ENCODE measurements around the gene PSME2. TPM values are rescaled to one million over a fixed set of nuclear protein-coding genes. Genes with fewer than 3 reads are reported as not detected.

The PSME2 gene
- total RNA-seq, 1 donor from 2014 or later, result 62.5 TPM

- no peak for DNase-seq
Observed at GRCh38 chr14:24151404-24152080, 5.1 kb upstream of the PSME2 start.

DNA sequence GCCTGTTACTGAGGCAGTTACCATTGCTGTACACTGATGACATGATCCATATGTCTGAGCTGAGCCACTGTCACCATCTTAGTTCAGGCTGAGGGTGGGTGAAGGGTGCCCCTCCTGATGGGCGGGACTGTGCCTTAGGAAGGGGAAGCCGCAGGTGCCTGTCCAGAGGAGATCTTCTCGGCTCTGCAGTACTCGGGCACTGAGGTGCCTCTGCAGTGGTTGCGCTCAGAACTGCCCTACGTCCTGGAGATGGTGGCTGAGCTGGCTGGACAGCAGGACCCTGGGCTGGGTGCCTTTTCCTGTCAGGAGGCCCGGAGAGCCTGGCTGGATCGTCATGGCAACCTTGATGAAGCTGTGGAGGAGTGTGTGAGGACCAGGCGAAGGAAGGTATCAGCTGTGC, 4.6 kb upstream of the PSME2 start:
- no peak for DNase-seq

DNA sequence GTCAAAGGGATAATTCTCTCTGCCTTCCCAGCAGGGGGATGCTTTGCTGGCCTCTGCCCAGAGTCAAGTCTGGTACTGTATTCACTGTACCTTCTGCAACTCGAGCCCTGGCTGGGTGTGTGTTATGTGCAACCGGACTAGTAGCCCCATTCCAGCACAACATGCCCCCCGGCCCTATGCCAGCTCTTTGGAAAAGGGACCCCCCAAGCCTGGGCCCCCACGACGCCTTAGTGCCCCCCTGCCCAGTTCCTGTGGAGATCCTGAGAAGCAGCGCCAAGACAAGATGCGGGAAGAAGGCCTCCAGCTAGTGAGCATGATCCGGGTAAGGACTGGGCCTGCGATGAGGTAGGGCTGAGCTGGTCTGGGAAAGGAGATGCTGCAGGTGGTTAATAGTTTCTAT, 4.2 kb upstream of the PSME2 start:
- DNase-seq, result no peak

- no peak for DNase-seq
Observed at GRCh38 chr14:24150061-24150460, 3.7 kb upstream of the PSME2 start.

GRCh38 chr14:24149302-24149969, 3.0 kb upstream of the PSME2 start:
- DNase-seq, result no peak

- no peak for DNase-seq
Observed at GRCh38 chr14:24147761-24148428, 1.5 kb upstream of the PSME2 start.

GRCh38 chr14:24146978-24147760, 759 bp upstream of the PSME2 start, which contains the start of gene RNF31:
RNF31 (plus strand) TSS chr14:24147498; CDS start chr14:24147699, 201 bp downstream.
- DNase-seq, result peak; percentile 98

DNA sequence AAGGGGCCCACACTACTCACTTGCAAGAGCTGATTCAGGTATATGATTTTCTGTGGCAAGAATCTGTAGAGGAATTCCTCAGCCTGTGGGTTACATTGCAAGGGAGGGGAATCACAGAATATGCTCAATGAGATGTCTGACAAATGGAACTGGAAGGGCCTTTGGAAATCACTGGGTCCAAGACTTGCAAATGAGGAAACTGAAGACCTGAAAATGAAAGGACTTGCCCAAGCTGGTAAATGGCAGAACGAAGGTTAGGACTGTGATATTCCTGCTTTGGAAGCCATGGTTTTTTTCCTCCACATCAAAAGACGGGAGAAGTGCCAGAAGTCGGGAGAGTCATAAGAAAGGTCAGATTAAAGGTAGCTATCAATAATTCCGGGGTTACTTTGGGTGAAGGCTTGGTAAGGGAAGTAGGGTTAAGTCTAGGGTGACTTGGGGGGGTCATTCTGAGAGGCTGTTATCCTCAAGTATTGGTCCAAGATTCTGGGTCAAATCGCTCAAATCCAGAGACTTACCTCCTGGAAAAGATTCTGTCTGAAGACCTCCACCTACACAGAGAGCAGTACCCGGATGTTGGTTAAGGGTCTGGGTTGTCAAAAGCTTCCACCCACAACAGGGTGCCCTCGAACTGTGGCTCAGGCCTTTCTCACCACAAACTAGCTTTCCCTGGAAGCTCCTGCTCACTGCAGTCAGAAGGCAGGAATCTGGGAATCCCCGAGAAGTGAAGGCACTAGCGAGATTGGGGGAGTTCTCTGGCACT, 539 bp downstream of the PSME2 start:
- DNase-seq, result no peak

DNA sequence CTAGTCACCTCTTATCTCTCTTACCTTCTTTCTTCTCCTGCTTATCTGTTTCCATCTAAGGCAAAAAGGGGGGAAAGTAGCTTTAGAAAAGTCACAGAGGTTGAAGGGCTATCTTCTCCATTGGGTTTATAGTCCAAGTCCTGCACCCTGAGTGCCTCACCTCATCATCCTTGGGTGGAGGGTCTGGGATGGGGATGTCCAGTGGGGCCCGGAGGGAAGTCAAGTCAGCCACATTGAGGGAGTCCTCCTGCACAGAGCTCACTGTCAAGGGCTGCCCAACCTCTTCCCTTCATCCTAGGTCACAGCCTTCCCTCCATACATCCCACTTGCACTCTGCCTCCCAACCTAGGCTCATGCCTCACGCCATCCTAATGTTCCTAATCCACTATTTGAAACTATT, 1.2 kb downstream of the PSME2 start:
- no peak for DNase-seq

GRCh38 chr14:24144451-24144850, 2.0 kb downstream of the PSME2 start:
- no peak for DNase-seq

DNA sequence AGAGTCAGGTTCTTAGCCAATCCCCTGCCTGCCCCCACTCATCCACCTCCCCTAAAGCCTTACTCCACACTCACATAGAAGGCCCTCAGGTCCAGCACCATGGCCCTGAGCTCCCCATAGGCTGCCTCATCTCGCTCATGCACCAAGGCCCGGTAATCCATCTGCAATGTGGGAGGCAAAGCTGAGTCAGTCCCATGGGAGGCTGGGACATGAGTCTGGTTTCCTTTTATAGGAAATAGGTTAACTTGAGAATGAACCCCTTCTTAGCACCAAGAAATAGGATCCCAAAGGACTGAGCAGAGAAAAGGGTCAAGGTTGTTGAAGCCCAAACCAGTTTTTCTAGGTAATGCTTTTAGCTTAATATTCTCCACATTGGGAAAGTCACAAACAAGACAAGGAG, 2.9 kb downstream of the PSME2 start:
- DNase-seq, result no peak

- peak; percentile 99 for DNase-seq
Observed at GRCh38 chr14:24141097-24141880, 5.1 kb downstream of the PSME2 start, which contains the start of gene EMC9. EMC9 (minus strand) TSS chr14:24141591; CDS start chr14:24141304, 287 bp downstream.

GRCh38 chr14:24139272-24139934, 7.0 kb downstream of the PSME2 start:
- no peak for DNase-seq

DNA sequence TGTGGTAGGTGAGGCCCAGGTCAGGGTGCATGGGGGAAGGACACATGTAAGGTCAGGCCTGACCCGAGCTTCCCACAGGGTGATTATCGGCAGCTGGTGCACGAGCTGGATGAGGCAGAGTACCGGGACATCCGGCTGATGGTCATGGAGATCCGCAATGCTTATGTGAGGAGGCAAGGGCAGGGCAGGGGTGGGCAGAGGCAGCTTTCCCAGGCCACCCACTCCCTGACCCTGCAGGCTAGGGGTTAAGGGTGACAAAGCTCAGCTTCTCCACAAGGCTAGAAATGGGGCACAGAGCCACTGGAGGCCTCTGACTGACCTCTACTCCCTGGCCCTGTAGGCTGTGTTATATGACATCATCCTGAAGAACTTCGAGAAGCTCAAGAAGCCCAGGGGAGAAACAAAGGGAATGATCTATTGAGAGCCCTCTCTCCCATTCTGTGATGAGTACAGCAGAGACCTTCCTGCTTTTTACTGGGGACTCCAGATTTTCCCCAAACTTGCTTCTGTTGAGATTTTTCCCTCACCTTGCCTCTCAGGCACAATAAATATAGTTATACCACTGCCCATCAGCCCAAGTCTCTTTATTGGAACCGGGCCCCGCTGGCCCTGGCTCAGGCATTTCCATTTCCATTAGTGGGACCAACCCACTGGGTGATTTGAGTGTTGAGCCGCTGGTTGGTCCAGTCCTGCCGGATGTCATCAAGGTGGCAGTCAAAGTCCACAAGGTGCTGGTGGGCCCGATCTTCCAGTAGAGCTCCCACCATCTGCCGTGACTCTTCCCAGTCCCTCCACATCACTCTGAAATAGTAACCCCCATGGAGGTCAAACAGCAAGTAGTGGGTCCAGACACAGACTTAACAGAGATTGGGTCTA, 7.8 kb downstream of the PSME2 start:
- no peak for DNase-seq

- no peak for DNase-seq
Observed at GRCh38 chr14:24137529-24138395, 8.6 kb downstream of the PSME2 start.

DNA sequence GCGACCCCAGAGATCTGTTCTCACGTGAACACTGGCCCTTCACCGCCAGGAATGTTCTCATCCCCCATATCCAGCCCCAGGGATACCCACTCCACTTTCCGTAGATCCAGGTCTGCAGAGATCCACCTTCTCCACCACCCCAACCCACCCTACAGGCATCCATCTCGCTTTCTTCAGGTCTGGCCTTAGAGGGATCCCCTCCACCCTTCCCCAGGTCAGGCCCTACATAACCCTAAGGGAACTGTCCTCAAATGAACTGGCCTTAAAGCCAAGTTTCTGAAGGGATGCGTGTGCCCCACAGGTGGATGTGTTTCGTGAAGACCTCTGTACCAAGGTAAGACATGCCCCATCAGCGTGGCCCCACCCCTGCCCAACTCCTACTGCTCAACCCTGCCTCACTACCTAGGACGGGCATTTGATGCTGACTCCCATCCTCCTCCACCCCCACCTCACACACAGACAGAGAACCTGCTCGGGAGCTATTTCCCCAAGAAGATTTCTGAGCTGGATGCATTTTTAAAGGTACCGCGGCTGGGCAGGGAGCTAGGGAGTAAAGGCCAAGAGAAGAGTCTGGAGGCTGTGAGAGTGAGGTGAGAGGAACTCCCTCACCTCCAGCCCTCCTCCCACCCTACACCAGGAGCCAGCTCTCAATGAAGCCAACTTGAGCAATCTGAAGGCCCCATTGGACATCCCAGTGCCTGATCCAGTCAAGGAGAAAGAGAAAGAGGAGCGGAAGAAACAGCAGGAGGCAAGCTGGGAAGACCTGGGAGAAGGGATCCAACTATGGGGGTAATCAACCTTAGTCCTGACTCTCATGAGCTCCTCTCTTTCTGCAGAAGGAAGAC, 9.5 kb downstream of the PSME2 start:
- DNase-seq, result no peak
